Prostate gland (tissue), 2 donors: ENCODE data around the gene UNC50.

Experiments used
- POLR2A ChIP-seq: fragments of 450-650 bp; IDR thresholded peaks from one replicate; pipeline ENCODE4 v1.6.1; 2016; ENCODE audit warnings: antibody characterized with exemption, mild to moderate bottlenecking
- POLR2AphosphoS5 ChIP-seq: sonication (generic); formaldehyde crosslinking; IDR thresholded peaks from one replicate; pipeline ENCODE4 v1.6.1; 2017; ENCODE audit warnings: antibody characterized with exemption
- TF ChIP-seq, protein P1 (sequence below), 4 experiments: fragments of 200-600 bp in 2 of 4; fragments of 450-650 bp in 2 of 4; sonication (generic) in 2 of 4; IDR thresholded peaks; 1 replicate in 3 of 4; 2 replicates in 1 of 4; pipeline ENCODE4 v1.5.1; 2016 to 2019; ENCODE audit warnings: antibody characterized with exemption in 4 of 4, mild to moderate bottlenecking in 2 of 4, moderate library complexity in 2 of 4

DNA sequence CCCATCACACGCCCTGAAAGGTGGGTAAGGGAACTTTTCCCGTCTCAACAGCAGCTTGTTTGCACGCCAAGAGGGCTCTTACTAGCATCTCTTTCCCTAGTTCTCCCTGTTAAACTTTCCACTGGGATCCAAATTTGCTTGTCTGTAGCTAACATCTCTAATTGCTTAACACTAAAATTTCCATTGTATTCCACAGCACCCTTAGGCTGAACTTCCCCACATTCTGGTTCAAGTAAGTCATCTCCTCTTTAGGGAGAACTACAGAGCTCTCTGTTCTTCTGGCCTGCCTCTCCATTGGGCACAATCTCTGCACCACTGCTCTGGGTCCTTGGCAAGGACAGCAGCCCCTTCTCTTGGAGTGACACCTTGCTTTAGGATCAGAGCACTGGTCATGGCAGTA, 24.0 kb downstream of the UNC50 start:
- TF ChIP-seq, protein P1, sequence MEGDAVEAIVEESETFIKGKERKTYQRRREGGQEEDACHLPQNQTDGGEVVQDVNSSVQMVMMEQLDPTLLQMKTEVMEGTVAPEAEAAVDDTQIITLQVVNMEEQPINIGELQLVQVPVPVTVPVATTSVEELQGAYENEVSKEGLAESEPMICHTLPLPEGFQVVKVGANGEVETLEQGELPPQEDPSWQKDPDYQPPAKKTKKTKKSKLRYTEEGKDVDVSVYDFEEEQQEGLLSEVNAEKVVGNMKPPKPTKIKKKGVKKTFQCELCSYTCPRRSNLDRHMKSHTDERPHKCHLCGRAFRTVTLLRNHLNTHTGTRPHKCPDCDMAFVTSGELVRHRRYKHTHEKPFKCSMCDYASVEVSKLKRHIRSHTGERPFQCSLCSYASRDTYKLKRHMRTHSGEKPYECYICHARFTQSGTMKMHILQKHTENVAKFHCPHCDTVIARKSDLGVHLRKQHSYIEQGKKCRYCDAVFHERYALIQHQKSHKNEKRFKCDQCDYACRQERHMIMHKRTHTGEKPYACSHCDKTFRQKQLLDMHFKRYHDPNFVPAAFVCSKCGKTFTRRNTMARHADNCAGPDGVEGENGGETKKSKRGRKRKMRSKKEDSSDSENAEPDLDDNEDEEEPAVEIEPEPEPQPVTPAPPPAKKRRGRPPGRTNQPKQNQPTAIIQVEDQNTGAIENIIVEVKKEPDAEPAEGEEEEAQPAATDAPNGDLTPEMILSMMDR (IDR thresholded peaks at IDR 0.05) = no peak
- TF ChIP-seq POLR2AphosphoS5 (no peak), POLR2A (no peak)
